Raji (cell line): Measurements from ENCODE around the gene ERCC6L.

ENCODE experiments used
- POLR2A ChIP-seq: IDR thresholded peaks from 2 replicates; pipeline ENCODE4 v1.6.1; 2011; ENCODE audit warnings: low read depth, low read length, control low read depth; ENCODE audit not compliant: insufficient read depth

ERCC6L gene

DNA sequence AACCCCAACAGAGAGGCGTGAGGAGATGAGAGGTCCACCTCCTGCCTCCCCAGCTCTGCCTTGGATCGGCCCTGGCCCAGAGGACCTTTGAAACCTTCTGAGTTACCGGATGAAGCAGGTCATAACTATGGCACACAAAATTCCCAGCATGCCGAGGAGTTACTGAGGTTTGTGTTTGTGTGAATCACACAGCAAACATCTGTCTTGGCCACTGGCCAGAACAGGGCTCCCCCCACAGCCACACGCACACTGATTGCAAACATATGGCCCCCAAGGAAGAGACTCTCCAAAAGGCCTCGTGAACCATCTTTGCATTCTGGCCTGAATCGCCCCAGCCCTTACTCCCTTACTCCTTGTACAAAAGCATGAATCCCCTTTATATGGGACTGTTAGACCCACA, 19.3 kb upstream of the ERCC6L start:
- TF ChIP-seq POLR2A: no peak

GRCh38 chrX:72255864-72256263, 17.0 kb upstream of the ERCC6L start:
- no peak for TF ChIP-seq POLR2A

GRCh38 chrX:72255445-72255844, 16.6 kb upstream of the ERCC6L start:
- no peak for TF ChIP-seq POLR2A

- TF ChIP-seq POLR2A: no peak
Measured at GRCh38 chrX:72254816-72255215, 16.0 kb upstream of the ERCC6L start.

GRCh38 chrX:72253686-72254085, 14.9 kb upstream of the ERCC6L start:
- TF ChIP-seq POLR2A: no peak

GRCh38 chrX:72247206-72247942, 8.5 kb upstream of the ERCC6L start:
- TF ChIP-seq POLR2A: no peak

DNA sequence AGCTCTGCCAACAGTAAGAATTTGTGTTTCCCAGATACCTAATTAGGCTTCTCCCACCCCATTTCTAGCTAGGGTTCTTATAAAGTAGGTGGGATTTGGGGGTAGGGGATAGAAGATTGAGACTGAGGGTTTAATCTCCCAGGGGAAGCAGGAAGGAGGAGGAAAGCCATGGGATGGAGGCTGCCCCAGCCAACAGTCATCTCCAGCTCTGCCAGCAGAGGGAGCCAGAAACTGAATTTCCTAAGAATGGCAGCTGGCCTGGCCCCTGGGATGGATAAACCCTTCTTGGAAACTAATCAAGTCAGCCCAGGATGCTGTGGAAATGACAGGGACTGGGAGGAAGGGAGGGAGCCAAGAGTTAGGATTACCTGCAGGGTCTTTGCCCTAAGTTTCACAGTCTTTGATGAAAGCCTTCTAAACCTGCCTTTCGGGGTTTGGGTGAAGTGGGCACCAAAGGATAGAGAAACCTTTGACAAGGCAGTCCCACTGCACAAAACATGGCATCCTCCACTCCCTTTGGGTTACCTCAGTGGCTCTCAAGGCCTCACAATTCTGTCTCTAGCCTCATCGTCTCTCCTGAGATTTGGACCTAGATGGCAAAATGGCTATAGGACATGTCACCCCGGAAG, 6.7 kb upstream of the ERCC6L start:
- no peak for TF ChIP-seq POLR2A

- TF ChIP-seq POLR2A: no peak
Measured at GRCh38 chrX:72243472-72243871, 4.6 kb upstream of the ERCC6L start.

GRCh38 chrX:72240976-72241375, 2.1 kb upstream of the ERCC6L start:
- TF ChIP-seq POLR2A: no peak

DNA sequence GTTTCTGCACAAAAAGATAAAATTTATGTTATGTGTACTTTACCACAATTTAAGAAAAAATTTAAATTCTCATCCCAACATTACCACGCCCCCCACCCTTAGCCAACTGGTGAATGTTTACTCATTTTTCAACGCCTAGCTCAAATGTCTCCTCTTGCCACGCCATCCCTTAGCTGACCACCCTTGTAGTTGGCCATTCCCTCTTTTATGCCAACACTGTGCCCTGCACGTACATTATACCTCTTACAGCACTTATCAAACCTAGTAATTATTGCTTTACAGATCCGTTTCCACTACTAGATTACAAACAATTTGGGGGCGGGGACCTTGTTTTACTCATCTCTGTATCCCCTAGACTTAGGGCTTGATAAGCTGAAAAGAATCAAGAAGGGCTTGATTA, 644 bp downstream of the ERCC6L start:
- TF ChIP-seq POLR2A: no peak

DNA sequence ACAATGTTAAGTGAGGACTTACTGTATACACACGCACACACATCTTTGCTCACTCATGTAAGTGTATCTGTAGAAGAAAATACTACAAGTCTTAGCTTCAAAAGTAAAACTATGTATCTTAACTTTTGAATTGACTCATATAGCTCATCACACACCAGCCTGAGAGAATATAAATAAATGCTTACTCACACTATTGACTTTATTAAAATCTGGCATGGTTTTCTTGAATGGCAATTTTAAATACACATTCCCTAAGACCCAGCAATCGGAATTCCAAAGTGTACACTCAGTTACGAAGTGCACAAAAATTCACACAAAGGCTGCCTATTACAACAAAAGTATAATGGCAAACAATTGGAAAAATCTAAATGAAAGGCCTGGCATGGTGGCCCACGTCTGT, 2.0 kb downstream of the ERCC6L start:
- TF ChIP-seq POLR2A: no peak

DNA sequence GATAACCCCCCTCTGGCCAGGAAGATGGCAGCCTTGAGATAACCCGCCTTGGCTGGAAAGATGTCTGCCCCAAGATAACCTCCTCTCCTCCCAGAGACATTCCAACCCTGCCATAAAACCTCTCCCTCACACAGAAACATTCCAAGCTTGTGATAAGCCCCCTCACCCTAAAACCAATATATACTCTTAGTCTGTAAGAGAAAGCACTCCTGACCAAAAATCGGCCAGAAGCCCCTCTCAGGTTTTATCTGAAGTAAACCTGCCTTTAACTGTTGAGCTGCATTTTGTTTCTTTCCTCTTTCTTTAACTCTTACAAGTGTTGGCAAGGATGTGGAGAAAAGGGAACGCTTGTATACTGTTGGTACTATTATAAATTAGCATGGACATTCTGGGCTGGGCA, 8.5 kb downstream of the ERCC6L start:
- no peak for TF ChIP-seq POLR2A

DNA sequence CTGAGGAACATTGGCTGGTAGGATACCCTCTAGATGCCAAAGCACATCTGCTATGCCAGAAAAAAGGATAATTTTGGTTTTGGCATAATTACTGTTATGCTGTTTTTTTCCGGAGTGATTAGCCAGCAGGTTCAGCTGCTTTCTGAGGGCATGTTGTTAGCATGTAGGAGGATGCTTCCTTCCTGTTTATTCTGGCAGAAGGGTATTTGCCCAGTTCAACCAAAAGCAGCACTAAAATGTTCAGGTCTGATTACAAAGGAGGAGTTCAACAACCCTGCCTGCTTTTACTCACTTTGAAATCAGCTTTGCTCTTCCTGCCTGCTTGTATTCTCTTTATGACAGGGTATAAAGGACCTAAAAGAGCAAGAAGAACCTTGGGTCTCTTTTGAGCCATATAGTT, 21.9 kb downstream of the ERCC6L start:
- no peak for TF ChIP-seq POLR2A

DNA sequence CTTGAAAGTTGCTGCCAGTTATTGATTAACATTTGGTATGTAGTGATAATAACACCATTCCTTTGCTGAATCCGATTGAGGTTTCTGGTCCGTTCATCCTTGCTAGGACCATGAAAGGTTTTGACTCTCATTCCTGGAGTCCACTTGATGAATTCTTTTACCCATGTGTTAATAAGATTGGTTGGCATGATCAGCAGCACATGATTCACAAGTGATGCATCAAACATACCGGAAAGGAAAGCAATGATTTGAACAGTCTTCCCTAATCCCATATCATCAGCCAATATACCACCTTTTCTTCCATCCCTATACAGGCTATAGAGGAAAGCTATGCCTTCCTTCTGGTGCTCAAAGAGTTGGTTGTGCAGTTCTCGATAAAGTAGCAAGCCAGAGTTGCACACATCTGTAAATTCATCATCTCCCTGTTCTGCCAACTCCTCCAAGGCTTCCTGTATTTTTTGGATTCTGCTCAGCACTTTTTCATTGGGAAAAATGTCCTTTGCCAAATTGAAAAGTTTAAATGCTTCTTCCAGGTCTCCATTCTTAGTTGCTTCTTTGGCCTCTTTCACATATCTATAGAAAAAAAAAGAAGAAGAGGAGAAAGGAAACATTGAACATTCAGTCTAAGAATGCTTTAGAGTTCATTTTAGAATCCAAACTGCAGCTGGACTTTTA, 30.6 kb downstream of the ERCC6L start:
- TF ChIP-seq POLR2A: no peak

DNA sequence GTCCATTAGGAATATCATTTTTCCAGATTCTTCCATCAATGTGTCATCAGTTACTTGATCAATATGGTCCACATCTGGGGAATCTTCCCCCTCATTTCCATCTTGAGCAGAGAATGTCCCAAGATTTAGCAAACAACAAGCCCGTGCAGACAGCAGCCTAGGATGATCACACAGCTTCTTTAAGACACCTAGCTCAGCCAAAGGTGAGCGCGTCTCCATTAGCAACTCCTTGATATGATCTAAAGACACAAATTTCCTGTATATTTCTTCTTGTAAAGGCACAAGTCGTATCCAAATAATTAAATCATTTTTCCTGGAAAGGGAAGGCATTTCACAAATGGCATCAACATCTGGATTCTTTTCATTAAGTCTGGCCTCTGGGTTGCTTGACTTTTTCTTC, 31.5 kb downstream of the ERCC6L start:
- no peak for TF ChIP-seq POLR2A

DNA sequence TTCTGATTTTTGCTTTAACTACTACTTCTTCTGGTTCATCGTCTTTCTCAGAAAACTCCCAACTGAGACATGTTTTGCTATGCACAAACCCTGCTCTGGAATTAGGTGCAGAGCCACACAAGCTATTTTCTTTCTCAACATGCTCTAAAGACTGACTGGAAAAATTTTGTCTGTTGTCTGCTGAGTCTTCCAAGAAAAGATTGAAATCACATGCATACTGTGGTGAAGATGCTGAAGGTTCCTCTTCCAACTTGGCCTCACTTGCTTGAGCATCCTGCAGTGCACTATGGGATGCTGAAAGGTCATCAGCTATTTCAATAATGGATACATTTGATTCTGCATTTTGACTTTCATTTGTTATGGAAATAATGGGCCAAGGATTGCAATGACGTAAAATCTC, 33.1 kb downstream of the ERCC6L start:
- TF ChIP-seq POLR2A: no peak
